ENCODE measurements around the gene CHST1. TPM values are rescaled to one million over a fixed set of nuclear protein-coding genes. Genes with fewer than 3 reads are reported as not detected.
A peak's percentile ranks its signal among the peaks of the same experiment; 100 is the strongest.

CHST1 gene
- total RNA-seq (ENCODE audit: low replicate concordance) = 0.53 TPM in 1 of 2 replicates, not detected in the other

DNA sequence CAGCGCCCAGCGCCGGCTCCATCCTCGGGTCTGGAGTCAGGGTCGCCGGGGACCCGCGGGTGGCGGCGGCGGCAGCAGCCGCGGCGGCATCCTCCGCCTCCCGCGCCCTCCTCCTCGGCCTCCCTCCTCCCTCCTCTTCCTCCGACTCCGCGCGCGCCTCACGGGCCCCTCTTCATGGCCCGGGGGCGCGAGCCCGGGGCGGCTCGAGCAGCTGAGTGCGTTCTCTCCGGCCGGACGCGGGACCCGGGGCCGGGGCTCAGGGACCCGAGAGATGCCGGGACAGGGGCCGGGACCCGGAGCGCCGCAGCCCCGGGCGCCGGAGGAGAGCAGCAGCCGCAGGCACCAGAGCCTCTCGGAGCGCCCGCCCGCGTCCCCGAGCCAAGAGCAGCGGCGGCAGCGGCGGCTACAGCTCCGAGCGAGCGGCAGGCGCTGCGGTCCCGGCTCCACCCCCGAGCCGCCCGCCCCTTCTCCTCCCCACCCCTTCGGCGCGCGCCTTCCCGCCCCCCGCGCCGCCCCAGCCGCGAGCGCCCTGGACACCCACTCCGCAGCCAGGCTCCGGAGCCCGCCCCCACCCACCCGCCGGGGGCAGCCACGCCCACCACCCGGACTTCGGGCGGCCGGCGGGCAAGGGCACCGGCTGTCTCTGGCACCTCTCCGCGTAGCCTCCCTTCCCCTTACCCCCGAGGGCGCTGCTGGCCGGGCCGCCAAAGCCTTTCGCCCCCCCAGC is at the start of gene CHST1:
CHST1 (minus strand) TSS at position 417 of the 727 bp plus-strand sequence. CDS start 14,699 bp downstream, outside the sequence.
- H2AFZ ChIP-seq (replicated peaks) = peak within 1 kb of the TSS; percentile 94
- no peaks in the 10 kb centered on the region for H3K9me3 Mint-ChIP-seq
- H3K36me3 ChIP-seq = no peaks in the 10 kb centered on the region
- peak within 1 kb of the TSS; percentile 98 for H3K4me2 ChIP-seq
- no peaks in the 10 kb centered on the region for H3K79me2 ChIP-seq (ENCODE audit: low read depth)
- no peaks in the 10 kb centered on the region for H3K9me3 ChIP-seq (ENCODE audit: low read depth)
- no peaks in the 10 kb centered on the region for H3K36me3 Mint-ChIP-seq
- H4K20me1 ChIP-seq (ENCODE audit: low read depth) = peaks cover 21% of the 10 kb centered on the region
- H3K4me1 ChIP-seq = peaks cover 34% of the 10 kb centered on the region
- peaks cover 26% of the 10 kb centered on the region for H3F3A ChIP-seq (ENCODE audit: low read depth)
- H3K27ac Mint-ChIP-seq = no peak within 1 kb of the TSS
- H3K4me1 Mint-ChIP-seq = peaks cover 44% of the 10 kb centered on the region
- DNase-seq (ENCODE audit: low spot score) = peak; percentile 74
- H3K4me3 Mint-ChIP-seq = peak within 1 kb of the TSS; percentile 86
- TF ChIP-seq EZH2 (IDR thresholded peaks at IDR 0.05) (no peak), EZH2phosphoT487 (IDR thresholded peaks at IDR 0.05) (no peak)
- TF ChIP-seq, protein P1, sequence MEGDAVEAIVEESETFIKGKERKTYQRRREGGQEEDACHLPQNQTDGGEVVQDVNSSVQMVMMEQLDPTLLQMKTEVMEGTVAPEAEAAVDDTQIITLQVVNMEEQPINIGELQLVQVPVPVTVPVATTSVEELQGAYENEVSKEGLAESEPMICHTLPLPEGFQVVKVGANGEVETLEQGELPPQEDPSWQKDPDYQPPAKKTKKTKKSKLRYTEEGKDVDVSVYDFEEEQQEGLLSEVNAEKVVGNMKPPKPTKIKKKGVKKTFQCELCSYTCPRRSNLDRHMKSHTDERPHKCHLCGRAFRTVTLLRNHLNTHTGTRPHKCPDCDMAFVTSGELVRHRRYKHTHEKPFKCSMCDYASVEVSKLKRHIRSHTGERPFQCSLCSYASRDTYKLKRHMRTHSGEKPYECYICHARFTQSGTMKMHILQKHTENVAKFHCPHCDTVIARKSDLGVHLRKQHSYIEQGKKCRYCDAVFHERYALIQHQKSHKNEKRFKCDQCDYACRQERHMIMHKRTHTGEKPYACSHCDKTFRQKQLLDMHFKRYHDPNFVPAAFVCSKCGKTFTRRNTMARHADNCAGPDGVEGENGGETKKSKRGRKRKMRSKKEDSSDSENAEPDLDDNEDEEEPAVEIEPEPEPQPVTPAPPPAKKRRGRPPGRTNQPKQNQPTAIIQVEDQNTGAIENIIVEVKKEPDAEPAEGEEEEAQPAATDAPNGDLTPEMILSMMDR (IDR thresholded peaks at IDR 0.05) = no peak
- peaks cover 39% of the 10 kb centered on the region for H3K27me3 Mint-ChIP-seq (ENCODE audit: insufficient read depth, low read depth)
- no peak within 1 kb of the TSS for H3K9ac ChIP-seq
- H3K4me3 ChIP-seq = peak within 1 kb of the TSS; percentile 85
- no peak within 1 kb of the TSS for H3K27ac ChIP-seq
- peaks cover 89% of the 10 kb centered on the region for H3K27me3 ChIP-seq

DNA sequence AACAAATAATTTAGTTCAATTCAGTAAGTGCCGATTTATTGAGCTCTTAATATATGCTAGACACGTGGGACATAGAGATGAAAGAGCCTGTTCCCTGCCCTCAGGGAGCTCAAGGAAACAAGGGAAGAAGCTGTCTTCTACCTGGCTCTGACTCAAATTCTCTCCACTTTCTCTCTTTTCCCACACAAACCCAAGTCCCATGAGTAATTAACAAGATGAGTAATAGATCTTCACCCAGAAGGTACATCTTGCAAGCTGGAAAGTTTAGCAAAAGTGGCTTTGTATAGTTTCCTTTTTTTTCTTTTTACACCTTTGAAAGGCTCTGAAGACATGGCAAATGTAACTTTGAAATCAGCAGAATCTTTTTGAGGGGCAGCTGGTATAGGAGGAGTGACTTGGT is 48.2 kb upstream of the CHST1 start:
- peaks cover 37% of the 10 kb centered on the region for H3K27me3 ChIP-seq
- Mint-ChIP-seq H3K27ac (no peak overlapping the region), H3K9me3 (no peaks in the 10 kb centered on the region), H3K36me3 (no peaks in the 10 kb centered on the region), H3K4me3 (no peak overlapping the region), H3K27me3 (ENCODE audit: insufficient read depth, low read depth) (peaks cover 3% of the 10 kb centered on the region), H3K4me1 (peaks cover 6% of the 10 kb centered on the region)
- no peak overlapping the region for H3K4me2 ChIP-seq
- H3K36me3 ChIP-seq = no peaks in the 10 kb centered on the region
- H2AFZ ChIP-seq (replicated peaks) = no peak overlapping the region
- DNase-seq (ENCODE audit: low spot score) = no peak
- H3K4me3 ChIP-seq = no peak overlapping the region
- H3K27ac ChIP-seq = no peak overlapping the region
- TF ChIP-seq EZH2phosphoT487 (IDR thresholded peaks at IDR 0.05) (no peak), EZH2 (IDR thresholded peaks at IDR 0.05) (no peak)
- TF ChIP-seq, protein P1 (IDR thresholded peaks at IDR 0.05) = no peak
- no peak overlapping the region for H3K9ac ChIP-seq
- H3K79me2 ChIP-seq (ENCODE audit: low read depth) = no peaks in the 10 kb centered on the region
- no peaks in the 10 kb centered on the region for H3K9me3 ChIP-seq (ENCODE audit: low read depth)
- no peaks in the 10 kb centered on the region for H4K20me1 ChIP-seq (ENCODE audit: low read depth)
- H3K4me1 ChIP-seq = no peaks in the 10 kb centered on the region
- H3F3A ChIP-seq (ENCODE audit: low read depth) = no peaks in the 10 kb centered on the region

DNA sequence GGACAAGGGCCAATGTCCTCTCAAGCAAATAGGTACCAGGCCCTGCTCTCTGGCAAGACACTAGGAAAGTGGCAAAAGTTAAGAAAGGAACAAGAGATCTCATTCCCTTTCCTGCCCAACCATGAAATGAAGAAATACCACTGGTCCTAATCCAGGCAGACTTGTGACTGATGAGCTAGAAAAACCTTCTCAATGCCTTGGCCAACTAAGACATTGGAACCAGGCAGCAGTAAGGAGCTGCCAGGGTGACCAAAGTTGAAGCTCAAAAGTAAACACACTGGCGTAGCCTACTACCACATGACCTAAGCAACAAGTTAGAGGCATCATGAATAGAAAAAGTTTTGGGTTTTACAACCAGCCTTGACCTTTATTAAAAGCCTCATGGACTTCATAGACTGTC is 45.1 kb upstream of the CHST1 start:
- H3K36me3 Mint-ChIP-seq = no peaks in the 10 kb centered on the region
- Histone ChIP-seq H3K4me2 (no peak overlapping the region), H2AFZ (replicated peaks) (no peak overlapping the region), H3K9me3 (ENCODE audit: low read depth) (no peaks in the 10 kb centered on the region), H3K4me1 (peaks cover 15% of the 10 kb centered on the region), H4K20me1 (ENCODE audit: low read depth) (no peaks in the 10 kb centered on the region), H3K27me3 (peaks cover 54% of the 10 kb centered on the region), H3K4me3 (no peak overlapping the region), H3F3A (ENCODE audit: low read depth) (no peaks in the 10 kb centered on the region), H3K79me2 (ENCODE audit: low read depth) (no peaks in the 10 kb centered on the region), H3K9ac (no peak overlapping the region), H3K36me3 (no peaks in the 10 kb centered on the region), H3K27ac (no peak overlapping the region)
- H3K27me3 Mint-ChIP-seq (ENCODE audit: insufficient read depth, low read depth) = peaks cover 5% of the 10 kb centered on the region
- peaks cover 24% of the 10 kb centered on the region for H3K4me1 Mint-ChIP-seq
- TF ChIP-seq EZH2 (IDR thresholded peaks at IDR 0.05) (no peak), EZH2phosphoT487 (IDR thresholded peaks at IDR 0.05) (no peak)
- TF ChIP-seq, protein P1 (IDR thresholded peaks at IDR 0.05) = no peak
- DNase-seq (ENCODE audit: low spot score) = no peak
- H3K4me3 Mint-ChIP-seq = no peak overlapping the region
- no peaks in the 10 kb centered on the region for H3K9me3 Mint-ChIP-seq
- H3K27ac Mint-ChIP-seq = no peak overlapping the region
